HEK293 (cell line): ENCODE measurements around the gene RASAL2.

ENCODE experiments used
- CTCF ChIA-PET: fragments of 350-600 bp; formaldehyde crosslinking; extraction: SDS; loops from one replicate; lab custom pipeline; 2021; ENCODE audit warnings: antibody characterized with exemption; lab: Yijun Ruan, JAX
- POLR2A ChIA-PET: fragments of 300-600 bp; formaldehyde crosslinking; extraction: SDS; loops from one replicate; lab custom pipeline; 2020; ENCODE audit warnings: antibody characterized with exemption, inconsistent platforms; lab: Yijun Ruan, JAX
- H3K27ac ChIP-seq: fragments of 200-500 bp; sonication (Bioruptor generic); 2 replicates; pipeline ENCODE4 v1.5.1; 2014; ENCODE audit warnings: low read depth, low read length, control low read depth, inconsistent platforms; ENCODE audit errors: extremely low read depth
- H3K36me3 ChIP-seq, 2 experiments: fragments of 200-500 bp in 1 of 2; sonication (Bioruptor generic) in 1 of 2; 1 replicate in 1 of 2; 2 replicates in 1 of 2; pipeline ENCODE4 v1.5.1; 2014 to 2017; ENCODE audit warnings: inconsistent platforms in 2 of 2, low read length in 2 of 2; ENCODE audit not compliant: control insufficient read depth in 2 of 2, insufficient read depth in 1 of 2
- H3K4me1 ChIP-seq: fragments of 200-500 bp; sonication (Bioruptor generic); 2 replicates; pipeline ENCODE4 v1.5.1; 2014; ENCODE audit warnings: mild to moderate bottlenecking, low read length, inconsistent platforms; ENCODE audit not compliant: control insufficient read depth, insufficient read depth
- H3K4me3 ChIP-seq: 2 replicates; pipeline ENCODE4 v1.5.1; 2011; ENCODE audit warnings: low read depth, mild to moderate bottlenecking, control low read depth, low read length, moderate library complexity
- H3K9me3 ChIP-seq: fragments of 200-500 bp; sonication (Bioruptor generic); 2 replicates; pipeline ENCODE4 v1.5.1; 2014; ENCODE audit warnings: low read depth, low read length, inconsistent platforms; ENCODE audit not compliant: control insufficient read depth, insufficient read depth
- KLF9 ChIP-seq: fragments of 450-650 bp; formaldehyde crosslinking; IDR thresholded peaks from 2 replicates; pipeline ENCODE4 v1.5.1; 2016; ENCODE audit warnings: missing biosample characterization, missing genetic modification characterization, low read depth
- MEIS1 ChIP-seq: sonication (generic); formaldehyde crosslinking; IDR thresholded peaks from 2 replicates; pipeline ENCODE4 v1.8.1; 2022; ENCODE audit warnings: missing genetic modification reagents, mild to moderate bottlenecking, borderline replicate concordance
- MZF1 ChIP-seq: fragments of 450-650 bp; formaldehyde crosslinking; IDR thresholded peaks from 2 replicates; pipeline ENCODE4 v1.5.1; 2017; ENCODE audit warnings: missing biosample characterization, missing genetic modification characterization, borderline replicate concordance
- PRDM6 ChIP-seq: fragments of 450-650 bp; formaldehyde crosslinking; IDR thresholded peaks from 2 replicates; pipeline ENCODE4 v1.5.1; 2017; ENCODE audit warnings: missing biosample characterization, missing genetic modification characterization
- SALL2 ChIP-seq: fragments of 450-650 bp; formaldehyde crosslinking; IDR thresholded peaks from 2 replicates; pipeline ENCODE4 v1.5.0; 2017; ENCODE audit warnings: missing biosample characterization, mild to moderate bottlenecking, missing genetic modification characterization, borderline replicate concordance
- ZNF112 ChIP-seq: fragments of 450-650 bp; formaldehyde crosslinking; IDR thresholded peaks from 2 replicates; pipeline ENCODE4 v1.5.0; 2017; ENCODE audit warnings: missing biosample characterization, missing genetic modification characterization
- ZNF114 ChIP-seq: fragments of 450-650 bp; formaldehyde crosslinking; IDR thresholded peaks from 2 replicates; pipeline ENCODE4 v1.5.0; 2017; ENCODE audit warnings: missing biosample characterization, missing genetic modification characterization
- ZNF174 ChIP-seq: fragments of 450-650 bp; formaldehyde crosslinking; IDR thresholded peaks from 2 replicates; pipeline ENCODE4 v1.5.0; 2017; ENCODE audit warnings: missing biosample characterization, mild to moderate bottlenecking, missing genetic modification characterization
- ZNF214 ChIP-seq: fragments of 450-650 bp; formaldehyde crosslinking; IDR thresholded peaks from 2 replicates; pipeline ENCODE4 v1.5.1; 2017; ENCODE audit warnings: missing biosample characterization, mild to moderate bottlenecking, missing genetic modification characterization, borderline replicate concordance
- ZNF23 ChIP-seq: fragments of 450-650 bp; formaldehyde crosslinking; IDR thresholded peaks from 2 replicates; pipeline ENCODE4 v1.5.1; 2016; ENCODE audit warnings: missing biosample characterization, missing genetic modification characterization, borderline replicate concordance
- ZNF274 ChIP-seq, 2 experiments: fragments of 200-500 bp in 1 of 2; fragments of 450-650 bp in 1 of 2; sonication (Bioruptor generic) in 1 of 2; formaldehyde crosslinking in 1 of 2; IDR thresholded peaks; 2 replicates each; pipeline versions ENCODE4 v1.5.1 to v1.6.1; 2014 to 2016; ENCODE audit warnings: borderline replicate concordance in 1 of 2, inconsistent platforms in 1 of 2, low read length in 1 of 2, missing biosample characterization in 1 of 2, missing genetic modification characterization in 1 of 2
- ZNF311 ChIP-seq: fragments of 450-650 bp; formaldehyde crosslinking; IDR thresholded peaks from 2 replicates; pipeline ENCODE4 v1.5.1; 2017; ENCODE audit warnings: missing biosample characterization, missing genetic modification characterization, borderline replicate concordance
- ZNF335 ChIP-seq: fragments of 450-650 bp; formaldehyde crosslinking; conservative IDR thresholded peaks from 2 replicates; pipeline ENCODE4 v1.5.1; 2016; ENCODE audit warnings: missing biosample characterization, missing genetic modification characterization
- ZNF544 ChIP-seq: fragments of 450-650 bp; formaldehyde crosslinking; IDR thresholded peaks from 2 replicates; pipeline ENCODE4 v1.5.0; 2017; ENCODE audit warnings: missing biosample characterization, missing genetic modification characterization
- ZNF600 ChIP-seq: fragments of 450-650 bp; formaldehyde crosslinking; IDR thresholded peaks from 2 replicates; pipeline ENCODE4 v1.5.1; 2016; ENCODE audit warnings: missing biosample characterization, missing genetic modification characterization
- ZNF623 ChIP-seq: fragments of 450-650 bp; formaldehyde crosslinking; IDR thresholded peaks from 2 replicates; pipeline ENCODE4 v1.5.1; 2016; ENCODE audit warnings: missing biosample characterization, missing genetic modification characterization
- ZNF624 ChIP-seq: fragments of 450-650 bp; formaldehyde crosslinking; IDR thresholded peaks from 2 replicates; pipeline ENCODE4 v1.5.1; 2017; ENCODE audit warnings: missing biosample characterization, missing genetic modification characterization
- ZNF837 ChIP-seq: fragments of 450-650 bp; formaldehyde crosslinking; IDR thresholded peaks from 2 replicates; pipeline ENCODE4 v1.5.1; 2016; ENCODE audit warnings: missing biosample characterization, missing genetic modification characterization
- TF ChIP-seq, protein P1 (sequence below): fragments of 450-650 bp; formaldehyde crosslinking; IDR thresholded peaks from 2 replicates; pipeline ENCODE4 v1.5.0; 2017; ENCODE audit warnings: missing biosample characterization, missing genetic modification characterization, borderline replicate concordance

RASAL2 gene

GRCh38 chr1:178337091-178337706 is 243.3 kb downstream of the RASAL2 start:
- H3K27ac ChIP-seq: no peak overlapping the region
- POLR2A ChIA-PET: interaction anchor here (0.9 kb wide), 1 partner anchor 9 kb away, joined by 3 read pairs; no protein-coding TSS in a partner anchor
- TF ChIP-seq PRDM6 (tag by site-specific recombination): no peak
- TF ChIP-seq ZNF335 (tag by site-specific recombination): no peak
- no peak for TF ChIP-seq ZNF214 (tag by site-specific recombination)
- TF ChIP-seq ZNF544 (tag by site-specific recombination): no peak
- TF ChIP-seq ZNF23 (tag by site-specific recombination): no peak
- TF ChIP-seq KLF9 (tag by site-specific recombination): no peak
- TF ChIP-seq SALL2 (tag by site-specific recombination): no peak
- TF ChIP-seq, all 188 proteins: peak for 0
- Histone ChIP-seq H3K4me3 (no peak overlapping the region), H3K9me3 (no peaks in the 10 kb centered on the region), H3K36me3 (no peaks in the 10 kb centered on the region), H3K4me1 (peaks cover 9% of the 10 kb centered on the region; the same call in 1 of the 2 replicates)
- CTCF ChIA-PET: interaction anchor here (0.6 to 1.2 kb wide), 7 partner anchors 27 to 1163 kb away, joined by 3 to 7 read pairs (median 5); no protein-coding TSS in a partner anchor

GRCh38 chr1:178339834-178340233 is 245.9 kb downstream of the RASAL2 start:
- no peak overlapping the region for H3K27ac ChIP-seq
- TF ChIP-seq ZNF114 (tag by site-specific recombination) (no peak), ZNF837 (tag by site-specific recombination) (no peak), ZNF623 (tag by site-specific recombination) (no peak), ZNF600 (tag by site-specific recombination) (no peak), MZF1 (tag by site-specific recombination) (no peak), MEIS1 (CRISPR knock-in tag) (no peak), ZNF274 (IDR thresholded peaks at IDR 0.05; ENCODE audit: low read length) (no peak), ZNF274 (tag by site-specific recombination; IDR thresholded peaks at IDR 0.05; ENCODE audit: borderline replicate concordance) (no peak), ZNF624 (tag by site-specific recombination) (no peak), ZNF174 (tag by site-specific recombination) (no peak), ZNF112 (tag by site-specific recombination) (no peak), ZNF311 (tag by site-specific recombination) (no peak), KLF9 (tag by site-specific recombination) (no peak)
- TF ChIP-seq, protein P1, sequence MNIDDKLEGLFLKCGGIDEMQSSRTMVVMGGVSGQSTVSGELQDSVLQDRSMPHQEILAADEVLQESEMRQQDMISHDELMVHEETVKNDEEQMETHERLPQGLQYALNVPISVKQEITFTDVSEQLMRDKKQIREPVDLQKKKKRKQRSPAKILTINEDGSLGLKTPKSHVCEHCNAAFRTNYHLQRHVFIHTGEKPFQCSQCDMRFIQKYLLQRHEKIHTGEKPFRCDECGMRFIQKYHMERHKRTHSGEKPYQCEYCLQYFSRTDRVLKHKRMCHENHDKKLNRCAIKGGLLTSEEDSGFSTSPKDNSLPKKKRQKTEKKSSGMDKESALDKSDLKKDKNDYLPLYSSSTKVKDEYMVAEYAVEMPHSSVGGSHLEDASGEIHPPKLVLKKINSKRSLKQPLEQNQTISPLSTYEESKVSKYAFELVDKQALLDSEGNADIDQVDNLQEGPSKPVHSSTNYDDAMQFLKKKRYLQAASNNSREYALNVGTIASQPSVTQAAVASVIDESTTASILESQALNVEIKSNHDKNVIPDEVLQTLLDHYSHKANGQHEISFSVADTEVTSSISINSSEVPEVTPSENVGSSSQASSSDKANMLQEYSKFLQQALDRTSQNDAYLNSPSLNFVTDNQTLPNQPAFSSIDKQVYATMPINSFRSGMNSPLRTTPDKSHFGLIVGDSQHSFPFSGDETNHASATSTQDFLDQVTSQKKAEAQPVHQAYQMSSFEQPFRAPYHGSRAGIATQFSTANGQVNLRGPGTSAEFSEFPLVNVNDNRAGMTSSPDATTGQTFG: no peak
- no peaks in the 10 kb centered on the region for H3K36me3 ChIP-seq
- CTCF ChIA-PET: interaction anchor here (0.6 to 1.2 kb wide), 4 partner anchors 40 to 162 kb away, joined by 3 to 4 read pairs (median 3); no protein-coding TSS in a partner anchor
- H3K4me1 ChIP-seq: peaks cover 9% of the 10 kb centered on the region; the same call in 1 of the 2 replicates
- no peaks in the 10 kb centered on the region for H3K9me3 ChIP-seq
- POLR2A ChIA-PET: no interaction called here
- no peak overlapping the region for H3K4me3 ChIP-seq
